HG03469 (cell line): Measurements from ENCODE around the gene SERHL2.
"Not testable (repeated sequence)": the region's sequence is repeated elsewhere in the genome, so short reads cannot be mapped to it uniquely, and the experiment has no call there.

Experiments used
- ATAC-seq: cut with Tn5 transposase; IDR thresholded peaks from one replicate; pipeline ENCODE4 v1.9.1; 2021; ENCODE audit warnings: mild to moderate bottlenecking, moderate library complexity, moderate number of reproducible peaks; ENCODE audit not compliant: unreplicated experiment

The SERHL2 gene

DNA sequence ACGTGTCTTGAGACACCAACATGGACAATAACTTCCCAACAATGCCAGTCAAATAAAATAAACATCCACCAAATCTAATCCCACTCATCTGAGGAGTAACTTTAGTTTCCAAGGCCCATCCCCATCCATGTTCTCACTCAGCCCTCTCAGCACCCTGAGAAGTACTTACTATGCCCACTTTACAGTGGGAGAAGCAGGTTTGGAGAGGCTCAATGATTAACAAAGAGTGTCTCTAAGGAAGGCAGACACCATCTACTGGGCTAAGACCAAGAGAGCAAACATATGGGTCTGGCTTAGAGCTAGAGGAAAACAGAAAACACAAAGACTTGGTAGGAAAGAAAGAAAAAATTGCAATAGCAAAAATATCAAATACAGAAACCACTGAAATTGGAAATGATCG is 49.7 kb downstream of the SERHL2 start:
- ATAC-seq: no peak

DNA sequence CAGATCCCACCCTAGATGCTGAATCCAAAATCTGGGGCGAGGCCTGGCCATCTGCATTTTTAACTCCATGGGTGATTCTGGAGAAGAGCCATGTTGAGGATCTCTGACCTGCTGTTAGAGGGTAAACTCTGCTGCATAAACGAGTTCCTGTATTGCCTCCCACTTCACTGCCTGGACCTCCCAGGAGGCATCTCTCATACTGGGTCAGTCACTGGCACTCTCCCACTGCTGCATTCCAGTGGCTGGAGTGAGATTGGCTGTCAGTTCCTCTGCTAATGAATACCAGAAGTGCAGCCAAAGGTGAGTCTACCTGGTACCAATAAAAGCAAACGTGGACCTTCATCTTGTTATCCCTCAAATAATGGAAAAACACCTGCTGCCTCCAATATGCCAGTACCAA is 50.6 kb downstream of the SERHL2 start:
- no peak for ATAC-seq

DNA sequence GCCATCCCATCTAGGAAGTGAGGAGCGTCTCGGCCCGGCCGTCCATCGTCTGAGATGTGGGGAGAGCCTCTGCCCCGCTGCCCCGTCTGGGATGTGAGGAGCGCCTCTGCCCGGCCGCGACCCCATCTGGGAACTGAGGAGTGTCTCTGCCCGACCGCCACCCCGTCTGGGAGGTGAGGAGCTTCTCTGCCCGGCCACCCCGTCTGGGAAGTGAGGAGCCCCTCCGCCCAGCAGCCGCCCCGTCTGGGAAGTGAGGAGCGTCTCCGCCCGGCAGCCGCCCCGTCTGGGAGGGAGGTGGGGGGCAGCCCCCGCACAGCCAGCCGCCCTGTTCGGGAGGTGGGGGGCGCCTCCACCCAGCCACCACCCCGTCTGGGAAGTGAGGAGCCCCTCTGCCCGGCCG is 53.9 kb downstream of the SERHL2 start:
- ATAC-seq: not testable (repeated sequence)

DNA sequence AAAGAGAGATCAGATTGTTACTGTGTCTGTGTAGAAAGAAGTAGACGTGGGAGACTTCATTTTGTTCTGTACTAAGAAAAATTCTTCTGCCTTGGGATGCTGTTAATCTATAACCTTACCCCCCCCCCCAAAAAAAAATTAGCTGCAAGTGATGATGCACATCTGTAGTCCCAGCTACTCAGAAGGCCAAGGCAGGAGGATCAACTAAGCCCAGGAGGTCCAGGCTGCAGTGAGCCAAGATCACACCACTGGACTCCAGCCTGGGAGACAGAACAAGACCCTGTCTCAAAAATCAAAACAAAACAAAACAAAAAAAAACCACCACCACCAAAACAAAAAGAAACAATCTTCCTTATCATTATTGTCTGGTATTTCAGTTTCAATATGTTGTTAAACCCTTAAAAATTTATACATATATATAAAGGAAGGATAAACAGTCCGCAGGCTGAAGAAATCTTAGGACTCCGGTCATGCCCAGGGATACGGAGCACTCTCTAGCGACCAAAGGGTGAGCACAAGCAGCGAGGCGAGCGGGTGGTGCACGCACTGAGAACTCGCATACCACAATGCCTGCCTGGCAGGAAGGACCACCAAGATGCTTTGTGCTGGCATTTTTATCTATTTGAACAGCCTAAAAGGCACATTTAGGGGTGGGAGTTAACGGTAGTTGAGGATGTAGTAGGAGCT is 54.5 kb downstream of the SERHL2 start:
- no peak for ATAC-seq

DNA sequence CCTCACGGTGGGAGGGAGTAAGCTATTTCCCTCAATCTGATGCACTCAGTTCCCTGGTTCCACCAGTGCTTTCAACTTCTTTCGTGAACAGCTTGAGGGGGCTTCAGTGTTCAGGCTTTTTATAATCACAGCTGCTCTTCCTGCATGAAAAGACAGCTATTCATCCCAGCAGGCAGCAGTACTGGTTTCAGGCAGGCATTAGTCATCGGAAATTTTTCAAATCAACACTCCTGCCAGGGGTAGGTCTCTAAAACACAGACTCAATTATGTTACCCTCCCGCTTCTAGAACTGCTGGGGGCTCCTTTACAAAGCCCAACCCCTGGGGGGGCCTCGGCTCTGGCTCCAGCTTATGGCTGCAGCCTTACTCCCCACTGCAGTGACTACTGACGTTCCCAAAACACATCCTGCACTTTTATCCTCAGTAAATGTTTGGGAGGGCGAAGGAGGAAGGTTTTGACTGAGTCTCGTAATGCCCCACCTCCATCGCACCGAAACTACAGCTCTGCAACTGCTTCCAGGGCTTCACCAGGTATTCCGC is 55.1 kb downstream of the SERHL2 start:
- no peak for ATAC-seq

DNA sequence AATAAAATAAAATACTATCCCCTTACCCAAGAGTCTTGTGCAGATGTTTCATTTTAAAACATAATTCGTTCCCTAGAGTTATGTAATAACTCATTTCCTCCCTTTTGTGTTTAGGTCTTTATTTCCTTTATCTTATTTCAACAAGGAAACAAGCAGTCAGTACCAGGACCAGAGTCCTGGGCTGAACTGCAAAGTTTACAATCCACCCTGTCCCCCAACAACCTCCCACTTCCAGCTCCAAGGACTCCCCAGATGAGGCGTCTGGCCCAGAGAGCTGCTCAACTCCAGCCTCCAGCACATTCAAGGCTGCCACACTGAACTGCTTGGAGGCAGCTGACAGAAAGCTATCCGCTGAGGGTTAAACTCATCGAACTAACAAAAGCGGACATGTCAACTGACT is 56.4 kb downstream of the SERHL2 start:
- ATAC-seq: no peak

DNA sequence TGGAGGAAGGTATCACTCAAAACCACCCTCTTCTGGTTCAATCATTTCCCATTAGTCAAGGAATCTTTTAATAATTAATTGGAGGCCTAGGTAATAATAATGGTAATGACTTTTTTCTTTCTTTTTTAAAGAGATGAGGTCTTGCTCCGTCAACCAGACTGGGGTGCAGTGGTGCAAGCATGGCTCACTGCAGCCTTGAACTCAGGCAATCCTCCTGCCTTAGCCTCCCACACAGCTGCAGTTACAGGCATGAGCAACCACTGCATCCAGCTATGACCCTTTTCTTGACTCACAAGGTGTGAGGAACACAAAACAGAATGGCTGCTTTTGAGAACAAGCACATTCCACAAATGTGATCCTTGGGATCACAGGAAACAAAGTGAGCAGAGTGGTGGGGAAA is 57.3 kb downstream of the SERHL2 start:
- ATAC-seq: no peak

DNA sequence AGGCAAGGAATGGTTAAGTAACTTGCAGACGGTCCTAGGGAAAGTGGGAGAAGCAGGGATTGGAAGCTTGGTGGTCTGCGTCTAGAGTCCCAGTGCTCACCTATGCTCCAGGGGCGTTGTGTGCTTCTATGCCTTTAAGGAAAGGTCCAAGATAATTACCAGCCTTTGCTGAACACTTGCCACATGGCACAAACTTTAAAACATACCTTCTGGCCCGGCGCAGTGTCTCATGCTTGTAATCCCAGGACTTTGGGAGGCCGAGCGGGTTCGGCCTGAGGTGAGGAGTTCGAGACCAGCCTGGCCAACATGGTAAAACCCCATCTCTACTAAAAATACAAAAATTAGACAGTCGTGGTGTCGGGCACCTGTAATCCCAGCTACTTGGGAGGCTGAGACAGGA is 58.6 kb downstream of the SERHL2 start:
- no peak for ATAC-seq

DNA sequence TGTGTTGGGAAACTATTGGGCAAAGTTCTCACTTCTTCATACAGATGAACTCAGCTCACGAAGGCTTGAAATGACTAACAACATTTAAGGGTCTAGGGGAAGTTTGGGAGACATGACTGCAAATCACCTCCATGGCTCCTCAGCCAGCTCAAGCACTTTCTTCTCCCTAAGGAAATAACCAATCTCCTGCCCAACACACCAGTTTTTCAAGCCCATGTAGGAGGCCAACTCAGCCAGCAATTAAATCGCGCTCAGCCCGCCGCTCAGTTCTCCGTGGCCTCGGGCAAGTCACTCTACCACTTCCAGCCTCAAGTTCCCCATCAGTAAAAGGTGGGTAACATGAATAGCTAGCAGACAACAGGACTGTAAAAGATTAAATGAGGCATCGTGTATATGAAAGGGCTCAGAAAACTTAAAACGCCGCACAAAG is 60.1 kb downstream of the SERHL2 start:
- no peak for ATAC-seq

DNA sequence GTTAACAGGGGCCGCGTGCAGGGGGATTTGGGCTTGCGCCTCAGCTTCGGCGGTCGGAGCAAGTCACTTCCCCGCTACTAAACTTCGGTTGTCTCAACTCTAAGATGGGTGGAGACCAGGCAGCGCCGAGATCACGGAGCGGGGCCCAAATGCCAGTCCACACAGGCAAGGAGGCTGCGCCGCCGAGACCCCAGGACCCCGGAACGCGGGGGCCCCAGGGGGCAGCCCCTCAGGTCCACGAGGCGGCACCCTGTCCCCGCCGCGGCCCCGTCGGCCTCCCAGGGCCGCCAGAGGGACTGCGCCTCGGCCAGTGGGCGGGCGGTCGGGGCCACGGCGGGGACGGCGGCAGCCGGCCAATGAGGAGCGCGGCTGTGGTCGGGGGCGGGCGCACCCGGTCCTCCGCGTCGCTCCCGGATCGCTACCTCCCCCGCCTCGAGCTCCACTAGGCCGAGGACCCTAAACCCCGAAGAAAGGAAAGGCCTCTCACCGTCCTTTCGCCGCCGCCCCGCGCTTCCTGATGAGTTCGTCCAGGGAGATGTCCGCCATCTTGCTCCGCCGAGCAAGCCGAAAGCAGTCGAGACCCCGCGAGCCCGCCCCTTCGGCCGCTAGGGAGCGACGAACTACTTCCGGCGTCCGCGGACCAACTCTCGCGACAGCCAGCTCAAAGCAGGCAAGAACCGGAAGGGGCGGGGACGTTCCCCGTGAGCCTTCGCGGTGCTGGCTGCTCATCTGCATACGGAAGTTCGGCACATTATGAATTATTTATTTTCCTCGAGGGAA is 60.7 kb downstream of the SERHL2 start, which contains the start of gene POLDIP3:
Gene POLDIP3, minus strand, starts transcription at position 572 of the 780 bp plus-strand sequence. Its CDS starts 26 bp downstream, at position 546.
- peak; percentile 63 for ATAC-seq

DNA sequence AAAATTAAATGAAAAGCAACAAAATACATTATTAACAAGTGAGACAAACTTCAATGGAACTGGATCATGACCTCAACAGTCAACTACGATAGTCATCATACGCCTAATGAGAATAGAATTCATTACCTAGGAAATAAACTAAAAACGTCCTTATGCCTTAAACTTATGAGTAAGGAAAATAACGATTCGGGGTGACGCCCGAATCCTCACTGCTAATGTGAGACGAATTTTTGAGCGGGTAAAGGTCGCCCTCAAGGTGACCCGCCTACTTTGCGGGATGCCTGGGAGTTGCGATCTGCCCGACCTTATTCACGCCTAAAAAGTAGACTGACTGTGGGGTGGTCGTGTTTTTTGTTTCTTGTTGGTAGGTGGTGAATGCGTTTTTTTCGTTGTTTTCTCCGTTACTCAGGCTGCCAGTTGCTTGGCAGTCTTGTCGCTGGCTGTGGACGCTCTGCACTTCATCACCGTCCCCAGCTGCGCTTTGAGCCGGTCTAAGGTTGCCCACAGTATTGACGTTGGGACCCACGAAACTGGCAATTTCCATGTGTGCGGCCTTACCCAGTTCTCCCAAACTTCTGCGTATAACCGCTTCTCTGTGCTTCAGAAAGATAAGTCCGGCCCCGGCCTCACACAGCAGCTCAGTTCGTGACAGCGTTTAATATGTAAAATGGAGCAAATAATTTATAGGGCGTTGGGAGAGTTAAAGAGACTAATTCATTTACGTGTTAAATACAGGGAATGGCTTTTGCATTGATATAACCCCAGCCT is 61.5 kb downstream of the SERHL2 start:
- ATAC-seq: peak; percentile 36

DNA sequence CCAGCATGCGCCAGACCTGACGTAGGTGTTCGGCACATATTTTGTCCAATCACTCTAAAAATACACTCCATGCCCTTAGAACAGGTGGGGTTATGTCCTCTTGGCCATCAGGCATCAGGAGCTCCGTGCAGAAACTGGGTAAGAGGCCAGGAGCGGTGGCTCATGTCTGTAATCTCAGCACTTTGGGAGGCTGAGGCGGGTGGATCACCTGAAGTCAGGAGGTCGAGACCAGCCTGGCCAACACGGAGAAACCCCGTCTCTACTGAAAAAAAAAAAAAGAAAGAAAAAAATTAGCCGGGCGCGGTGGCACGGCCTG is 62.1 kb downstream of the SERHL2 start:
- not testable (repeated sequence) for ATAC-seq

DNA sequence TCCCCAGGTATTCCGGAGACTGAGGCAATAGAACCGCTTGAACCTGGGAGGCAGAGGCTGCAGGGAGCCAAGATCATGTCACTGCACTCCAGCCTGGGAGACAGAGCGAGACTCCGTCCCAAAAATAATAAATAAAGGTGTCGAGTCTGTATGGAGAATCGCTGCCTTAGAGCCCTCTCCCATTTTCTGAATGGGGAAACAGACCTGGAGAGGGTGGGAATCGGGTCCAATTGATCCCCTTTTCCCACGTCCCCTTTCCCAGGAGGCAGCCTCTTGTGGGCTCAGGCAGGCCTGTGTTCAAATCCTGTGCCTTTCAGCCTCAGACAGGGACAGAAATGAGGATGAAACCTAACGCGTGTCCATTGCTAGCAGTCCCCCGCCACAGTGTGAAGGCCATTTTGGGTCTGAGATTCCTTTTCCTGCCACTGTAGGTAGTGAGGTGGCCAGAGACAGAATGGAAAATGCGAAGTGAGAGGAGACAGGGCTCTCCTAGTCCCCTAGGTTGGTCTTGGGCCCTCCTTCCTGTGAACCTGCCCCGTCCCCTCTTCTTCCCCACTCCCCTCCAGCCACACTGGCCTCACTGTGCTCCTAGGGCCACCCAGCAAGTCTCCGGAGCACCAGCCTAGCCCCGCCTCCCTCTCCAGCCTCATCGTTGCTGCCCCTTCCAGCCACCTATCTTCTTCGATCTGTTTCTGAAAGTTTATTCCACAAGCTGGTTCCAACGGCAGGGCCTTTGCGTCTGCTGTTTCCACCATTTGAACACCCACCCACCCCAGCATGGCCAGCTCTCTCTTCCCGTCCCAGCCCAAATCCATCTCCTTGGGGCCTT is 63.6 kb downstream of the SERHL2 start:
- no peak for ATAC-seq

DNA sequence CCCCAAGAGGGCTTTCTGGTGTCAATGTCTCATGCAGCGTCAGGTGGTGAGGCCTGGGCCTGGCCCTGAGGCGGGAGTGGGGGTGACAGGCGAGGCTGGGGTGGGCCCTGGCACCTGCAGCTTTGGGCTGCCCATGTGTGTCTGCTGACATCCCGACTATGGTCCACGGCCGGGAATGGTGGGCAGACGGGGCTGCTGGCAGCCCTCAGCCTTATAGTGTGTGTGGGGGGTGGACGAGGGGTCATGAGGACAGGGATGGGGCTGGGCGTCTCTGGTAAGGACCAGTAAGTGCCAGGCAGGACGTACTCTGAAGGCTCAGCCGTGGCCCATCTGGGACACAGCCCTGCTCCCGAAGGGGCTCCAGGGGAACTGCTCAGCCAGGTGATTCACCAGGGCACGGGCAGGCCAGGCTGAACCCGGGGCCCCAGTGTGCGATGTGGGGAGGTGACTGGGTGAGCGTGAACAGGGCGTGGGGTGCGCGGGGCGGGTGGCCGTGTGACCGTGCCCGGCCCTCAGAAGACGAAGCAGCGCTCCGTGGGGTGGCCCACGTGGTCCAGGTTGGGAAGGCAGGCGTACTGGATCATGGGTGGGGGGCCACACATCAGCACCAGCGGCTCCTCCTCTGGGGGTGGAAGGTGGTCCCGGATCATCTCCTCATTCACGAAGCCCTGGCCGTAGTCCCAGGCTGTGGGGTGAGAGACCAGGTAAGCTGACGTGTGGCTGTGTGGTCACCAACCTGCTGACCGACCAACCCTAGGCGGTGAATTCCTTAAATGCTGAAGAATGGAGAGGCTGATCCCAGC is 65.7 kb downstream of the SERHL2 start:
- ATAC-seq: no peak

DNA sequence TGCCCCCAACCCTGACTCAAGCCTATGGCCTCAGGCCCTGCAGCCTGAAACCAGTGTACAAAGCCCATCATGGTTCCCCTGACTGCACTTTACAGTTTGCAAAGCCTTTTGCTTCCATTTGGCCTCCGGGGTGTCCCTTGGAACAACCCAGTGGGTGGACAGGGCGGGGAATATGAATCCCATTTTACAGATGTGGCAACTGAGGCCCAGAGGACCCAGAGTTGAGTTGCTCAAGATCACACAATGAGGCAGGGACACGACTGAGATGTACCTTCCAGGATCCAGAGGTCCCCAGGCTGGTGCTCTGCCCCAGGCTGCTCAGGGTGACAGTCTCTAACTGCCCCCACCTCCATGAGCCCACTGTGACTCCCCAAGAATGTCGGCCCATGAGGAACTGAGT is 66.3 kb downstream of the SERHL2 start:
- no peak for ATAC-seq

DNA sequence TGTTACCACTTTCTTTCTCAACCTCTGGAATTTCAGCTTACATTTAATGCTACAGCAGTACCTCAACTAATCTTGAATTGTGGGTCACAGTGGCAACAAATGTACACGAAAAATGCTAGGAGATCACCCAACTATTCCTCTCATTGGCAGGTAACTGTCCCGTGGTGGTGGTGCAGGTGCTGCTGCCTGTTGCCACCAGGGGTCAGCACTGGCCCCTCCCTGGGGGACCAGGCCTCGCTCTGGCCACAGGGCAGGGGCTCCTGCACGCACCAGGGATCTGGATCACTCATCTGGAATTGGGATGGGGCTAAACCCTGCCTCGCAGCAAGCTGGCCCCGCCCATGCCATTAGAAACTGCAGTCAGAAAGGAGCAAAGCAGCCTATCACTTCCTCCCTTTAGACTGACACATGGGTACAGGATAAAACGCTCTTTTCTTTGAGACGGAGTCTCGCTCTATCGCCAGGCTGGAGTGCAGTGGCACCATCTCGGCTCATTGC is 67.8 kb downstream of the SERHL2 start:
- no peak for ATAC-seq

DNA sequence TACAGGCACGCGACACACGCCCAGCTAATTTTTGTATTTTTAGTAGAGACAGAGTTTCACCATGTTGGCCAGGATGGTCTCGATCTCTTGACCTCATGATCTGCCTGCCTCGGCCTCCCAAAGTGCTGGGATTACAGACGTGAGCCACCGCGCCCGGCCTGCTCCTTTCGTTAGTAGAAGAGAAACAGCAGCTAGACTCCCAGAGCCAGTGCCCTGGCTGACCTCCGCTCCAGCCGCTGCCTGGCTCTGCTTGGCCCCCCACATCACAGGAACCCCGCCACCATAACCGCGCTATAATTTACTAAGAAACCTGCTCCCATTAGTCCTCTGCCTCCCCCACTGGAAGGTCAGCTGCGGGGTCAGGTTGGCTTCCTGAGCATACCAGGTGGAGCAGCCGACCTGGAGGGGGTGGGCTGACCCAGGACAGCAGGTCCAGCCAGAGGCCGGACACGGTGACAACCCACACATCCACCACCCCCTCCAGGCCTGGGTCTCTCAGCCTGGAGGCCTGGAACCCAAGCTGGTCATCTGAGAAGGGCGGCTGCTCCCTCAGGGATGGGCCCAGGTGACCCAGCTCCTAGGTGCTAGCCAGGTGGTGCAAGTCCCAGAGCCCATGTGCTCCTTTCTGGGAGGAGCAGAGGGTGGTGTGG is 68.4 kb downstream of the SERHL2 start:
- no peak for ATAC-seq

DNA sequence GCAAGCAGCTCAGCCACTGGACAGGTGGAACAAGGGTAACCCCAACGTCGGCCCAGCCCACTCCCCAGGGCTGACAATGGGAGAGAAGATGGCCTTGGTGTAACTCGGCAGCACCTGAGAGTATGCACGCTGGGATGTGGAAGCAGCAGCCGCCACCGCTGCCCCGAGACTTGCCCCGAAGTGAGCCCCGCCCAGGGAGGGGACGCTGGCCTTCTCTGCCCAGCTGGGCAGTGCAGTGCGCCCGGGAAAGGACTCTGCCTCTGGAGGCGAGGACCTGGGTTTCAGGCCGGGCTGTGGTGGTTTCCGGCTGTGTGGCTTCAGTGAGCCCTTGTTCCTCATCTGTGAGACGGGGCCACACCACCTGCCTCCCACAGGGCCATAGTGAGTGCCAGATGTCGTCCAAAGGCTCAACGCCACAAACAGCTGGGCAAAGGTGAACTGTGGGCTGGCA is 69.6 kb downstream of the SERHL2 start:
- no peak for ATAC-seq
